Parathyroid adenoma (tissue), 2 donors: ENCODE data around the gene PHF24.

ENCODE experiments used
- H2AFZ ChIP-seq: fragments of 300-600 bp; sonication (generic); one replicate; pipeline ENCODE4 v1.7.0; 2017; ENCODE audit warnings: antibody characterized with exemption, mild to moderate bottlenecking
- H3K27ac ChIP-seq: fragments of 300-600 bp; sonication (generic); one replicate; pipeline ENCODE4 v1.7.0; 2017
- H3K27me3 ChIP-seq: fragments of 300-600 bp; sonication (generic); one replicate; pipeline ENCODE4 v1.7.0; 2017; ENCODE audit warnings: low read length; ENCODE audit not compliant: control insufficient read depth, insufficient read depth
- H3K36me3 ChIP-seq: fragments of 300-600 bp; sonication (generic); one replicate; pipeline ENCODE4 v1.7.0; 2017; ENCODE audit warnings: low read length; ENCODE audit not compliant: control insufficient read depth, insufficient read depth
- H3K4me1 ChIP-seq: fragments of 300-600 bp; sonication (generic); one replicate; pipeline ENCODE4 v1.7.0; 2017; ENCODE audit warnings: control low read depth
- H3K4me2 ChIP-seq: fragments of 300-600 bp; sonication (generic); one replicate; pipeline ENCODE4 v1.7.0; 2017; ENCODE audit warnings: low read length
- H3K4me3 ChIP-seq: fragments of 300-600 bp; sonication (generic); one replicate; pipeline ENCODE4 v1.7.0; 2017; ENCODE audit warnings: low read depth, low read length
- H3K79me2 ChIP-seq: fragments of 300-600 bp; sonication (generic); one replicate; pipeline ENCODE4 v1.7.0; 2017; ENCODE audit warnings: control low read depth
- H3K9ac ChIP-seq: fragments of 300-600 bp; sonication (generic); one replicate; pipeline ENCODE4 v1.7.0; 2017; ENCODE audit warnings: mild to moderate bottlenecking
- H3K9me3 ChIP-seq: fragments of 300-600 bp; sonication (generic); one replicate; pipeline ENCODE4 v1.7.0; 2017; ENCODE audit warnings: low read length; ENCODE audit not compliant: control insufficient read depth
- CTCF ChIP-seq: fragments of 300-600 bp; sonication (generic); IDR thresholded peaks from one replicate; pipeline ENCODE4 v1.7.0; 2017; ENCODE audit warnings: antibody characterized with exemption, mild to moderate bottlenecking
- donor health status: primary hyperparathyroidism.

PHF24 gene

GRCh38 chr9:34971146-34971811, 13.2 kb downstream of the PHF24 start:
- Histone ChIP-seq H3K4me1 (no peaks in the 10 kb centered on the region), H3K36me3 (no peaks in the 10 kb centered on the region), H3K9ac (no peak overlapping the region), H3K4me3 (no peak overlapping the region), H3K79me2 (no peaks in the 10 kb centered on the region), H3K27ac (no peak overlapping the region), H3K4me2 (no peak overlapping the region), H3K9me3 (no peaks in the 10 kb centered on the region), H3K27me3 (no peaks in the 10 kb centered on the region), H2AFZ (no peak overlapping the region)
- TF ChIP-seq CTCF: no peak

GRCh38 chr9:34974664-34975063, 16.6 kb downstream of the PHF24 start:
- Histone ChIP-seq H3K4me3 (no peak overlapping the region), H3K4me1 (no peaks in the 10 kb centered on the region), H3K9me3 (no peaks in the 10 kb centered on the region), H3K36me3 (no peaks in the 10 kb centered on the region), H2AFZ (no peak overlapping the region), H3K79me2 (no peaks in the 10 kb centered on the region), H3K27ac (no peak overlapping the region), H3K4me2 (no peak overlapping the region), H3K9ac (no peak overlapping the region), H3K27me3 (no peaks in the 10 kb centered on the region)
- no peak for TF ChIP-seq CTCF

- Histone ChIP-seq H3K27ac (no peak overlapping the region), H3K27me3 (no peaks in the 10 kb centered on the region), H3K4me1 (no peaks in the 10 kb centered on the region), H3K4me2 (no peak overlapping the region), H3K9me3 (no peaks in the 10 kb centered on the region), H3K36me3 (no peaks in the 10 kb centered on the region), H3K9ac (no peak overlapping the region), H3K79me2 (no peaks in the 10 kb centered on the region), H3K4me3 (no peak overlapping the region), H2AFZ (no peak overlapping the region)
- no peak for TF ChIP-seq CTCF
These were observed 18.4 kb downstream of the PHF24 start for GRCh38 chr9:34976441-34976840.

- no peak overlapping the region for H3K4me2 ChIP-seq
- H3K9ac ChIP-seq: no peak overlapping the region
- H3K27me3 ChIP-seq: no peaks in the 10 kb centered on the region
- no peak overlapping the region for H3K27ac ChIP-seq
- no peaks in the 10 kb centered on the region for H3K9me3 ChIP-seq
- no peaks in the 10 kb centered on the region for H3K36me3 ChIP-seq
- TF ChIP-seq CTCF: no peak
- no peaks in the 10 kb centered on the region for H3K4me1 ChIP-seq
- H3K4me3 ChIP-seq: no peak overlapping the region
- H2AFZ ChIP-seq: no peak overlapping the region
- H3K79me2 ChIP-seq: no peaks in the 10 kb centered on the region
These were observed 18.9 kb downstream of the PHF24 start for GRCh38 chr9:34976992-34977391.

- no peaks in the 10 kb centered on the region for H3K9me3 ChIP-seq
- no peak for TF ChIP-seq CTCF
- H3K27ac ChIP-seq: no peak overlapping the region
- H3K36me3 ChIP-seq: no peaks in the 10 kb centered on the region
- no peaks in the 10 kb centered on the region for H3K27me3 ChIP-seq
- no peak overlapping the region for H3K9ac ChIP-seq
- no peaks in the 10 kb centered on the region for H3K4me1 ChIP-seq
- H3K79me2 ChIP-seq: no peaks in the 10 kb centered on the region
- no peak overlapping the region for H2AFZ ChIP-seq
- H3K4me3 ChIP-seq: no peak overlapping the region
- H3K4me2 ChIP-seq: no peak overlapping the region
These were observed 22.2 kb downstream of the PHF24 start for GRCh38 chr9:34980181-34980761.
